ENCODE data around the gene WNT9A.

DNA sequence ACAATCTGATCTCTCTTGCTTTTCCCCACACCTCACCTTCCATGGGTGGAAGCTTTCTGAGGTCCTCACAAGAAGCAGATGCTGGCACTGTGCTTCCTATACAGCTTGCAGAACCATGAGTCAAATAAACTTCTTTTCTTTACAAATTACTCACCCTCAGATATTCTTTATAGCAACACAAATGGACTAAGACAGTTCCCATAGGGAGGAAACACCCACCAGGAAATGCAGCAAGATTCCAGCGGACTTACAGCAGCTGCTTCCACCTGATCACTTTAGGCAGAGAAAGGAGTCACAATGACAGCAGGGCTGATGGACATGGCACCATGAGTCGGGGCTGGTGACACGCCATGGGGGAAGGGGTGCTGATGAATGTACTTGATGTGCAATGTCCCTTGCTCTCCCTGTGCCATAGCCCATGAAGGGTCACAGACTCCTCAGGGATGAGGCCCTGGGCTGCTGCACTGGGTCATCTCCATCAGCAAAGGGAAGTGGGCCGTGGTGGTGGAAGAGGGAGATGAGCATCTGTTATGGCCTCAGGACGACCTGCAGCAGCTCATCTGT, 78.4 kb downstream of the WNT9A start:
- TF ChIP-seq, protein P1, sequence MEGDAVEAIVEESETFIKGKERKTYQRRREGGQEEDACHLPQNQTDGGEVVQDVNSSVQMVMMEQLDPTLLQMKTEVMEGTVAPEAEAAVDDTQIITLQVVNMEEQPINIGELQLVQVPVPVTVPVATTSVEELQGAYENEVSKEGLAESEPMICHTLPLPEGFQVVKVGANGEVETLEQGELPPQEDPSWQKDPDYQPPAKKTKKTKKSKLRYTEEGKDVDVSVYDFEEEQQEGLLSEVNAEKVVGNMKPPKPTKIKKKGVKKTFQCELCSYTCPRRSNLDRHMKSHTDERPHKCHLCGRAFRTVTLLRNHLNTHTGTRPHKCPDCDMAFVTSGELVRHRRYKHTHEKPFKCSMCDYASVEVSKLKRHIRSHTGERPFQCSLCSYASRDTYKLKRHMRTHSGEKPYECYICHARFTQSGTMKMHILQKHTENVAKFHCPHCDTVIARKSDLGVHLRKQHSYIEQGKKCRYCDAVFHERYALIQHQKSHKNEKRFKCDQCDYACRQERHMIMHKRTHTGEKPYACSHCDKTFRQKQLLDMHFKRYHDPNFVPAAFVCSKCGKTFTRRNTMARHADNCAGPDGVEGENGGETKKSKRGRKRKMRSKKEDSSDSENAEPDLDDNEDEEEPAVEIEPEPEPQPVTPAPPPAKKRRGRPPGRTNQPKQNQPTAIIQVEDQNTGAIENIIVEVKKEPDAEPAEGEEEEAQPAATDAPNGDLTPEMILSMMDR (IDR thresholded peaks at IDR 0.05): no peak
- TF ChIP-seq, protein P2, sequence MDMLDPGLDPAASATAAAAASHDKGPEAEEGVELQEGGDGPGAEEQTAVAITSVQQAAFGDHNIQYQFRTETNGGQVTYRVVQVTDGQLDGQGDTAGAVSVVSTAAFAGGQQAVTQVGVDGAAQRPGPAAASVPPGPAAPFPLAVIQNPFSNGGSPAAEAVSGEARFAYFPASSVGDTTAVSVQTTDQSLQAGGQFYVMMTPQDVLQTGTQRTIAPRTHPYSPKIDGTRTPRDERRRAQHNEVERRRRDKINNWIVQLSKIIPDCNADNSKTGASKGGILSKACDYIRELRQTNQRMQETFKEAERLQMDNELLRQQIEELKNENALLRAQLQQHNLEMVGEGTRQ (IDR thresholded peaks at IDR 0.05; ENCODE audit: borderline replicate concordance, low read depth, low read length): no peak
- TF ChIP-seq SIN3A (IDR thresholded peaks at IDR 0.05; ENCODE audit: borderline replicate concordance, low read depth, low read length): no peak
- no peak for TF ChIP-seq RAD21 (IDR thresholded peaks at IDR 0.05; ENCODE audit: low read length)

All from SK-N-SH (cell line).